Measurements from ENCODE around the gene CDC25B.

The CDC25B gene

GRCh38 chr20:3801846-3802245 lies 5.7 kb downstream of the CDC25B start:
- Histone ChIP-seq H4K20me1 (ENCODE audit: insufficient read depth, low read length, poor library complexity, severe bottlenecking) (peaks cover 27% of the 10 kb centered on the region), H3F3A (ENCODE audit: low read depth) (peaks cover 1% of the 10 kb centered on the region; the same call in 1 of the 2 replicates), H3K9me3 (ENCODE audit: insufficient read depth, low read depth, low read length) (no peaks in the 10 kb centered on the region), H2AFZ (ENCODE audit: low read length) (no peak overlapping the region), H3K9me2 (replicated peaks; ENCODE audit: low read depth, low read length) (no peaks in the 10 kb centered on the region), H3K79me2 (ENCODE audit: insufficient read depth, low read length) (peaks cover 47% of the 10 kb centered on the region), H3K4me1 (ENCODE audit: insufficient read depth, low read length, poor library complexity, severe bottlenecking) (peaks cover 30% of the 10 kb centered on the region), H3K9ac (ENCODE audit: low read depth, low read length, poor library complexity, severe bottlenecking) (no peak overlapping the region), H3K36me3 (ENCODE audit: insufficient read depth, low read length) (peaks cover 57% of the 10 kb centered on the region; the same call in 1 of the 2 replicates), H3K4me2 (ENCODE audit: low read depth, low read length, poor library complexity, severe bottlenecking) (no peak overlapping the region), H3K4me3 (ENCODE audit: low read length, poor library complexity, severe bottlenecking) (no peak overlapping the region), H3K27me3 (ENCODE audit: insufficient read depth, low read length, poor library complexity, severe bottlenecking) (no peaks in the 10 kb centered on the region)
- TF ChIP-seq EZH2phosphoT487 (IDR thresholded peaks at IDR 0.05; ENCODE audit: borderline replicate concordance): no peak
- no peak for TF ChIP-seq CTCF (conservative IDR thresholded peaks at IDR 0.05; ENCODE audit: low read length)

- Histone ChIP-seq H3K27me3 (ENCODE audit: insufficient read depth, low read length, poor library complexity, severe bottlenecking) (no peaks in the 10 kb centered on the region), H3K9me2 (replicated peaks; ENCODE audit: low read depth, low read length) (no peaks in the 10 kb centered on the region), H3K4me1 (ENCODE audit: insufficient read depth, low read length, poor library complexity, severe bottlenecking) (peaks cover 23% of the 10 kb centered on the region), H3K9me3 (ENCODE audit: insufficient read depth, low read depth, low read length) (no peaks in the 10 kb centered on the region), H3K4me3 (ENCODE audit: low read length, poor library complexity, severe bottlenecking) (no peak overlapping the region), H3K4me2 (ENCODE audit: low read depth, low read length, poor library complexity, severe bottlenecking) (no peak overlapping the region), H3F3A (ENCODE audit: low read depth) (peaks cover 5% of the 10 kb centered on the region; the same call in 1 of the 2 replicates), H4K20me1 (ENCODE audit: insufficient read depth, low read length, poor library complexity, severe bottlenecking) (peaks cover 24% of the 10 kb centered on the region), H3K79me2 (ENCODE audit: insufficient read depth, low read length) (peaks cover 39% of the 10 kb centered on the region), H2AFZ (ENCODE audit: low read length) (no peak overlapping the region), H3K36me3 (ENCODE audit: insufficient read depth, low read length) (peaks cover 57% of the 10 kb centered on the region; the same call in 1 of the 2 replicates), H3K9ac (ENCODE audit: low read depth, low read length, poor library complexity, severe bottlenecking) (no peak overlapping the region)
- TF ChIP-seq CTCF (conservative IDR thresholded peaks at IDR 0.05; ENCODE audit: low read length) (no peak), EZH2phosphoT487 (IDR thresholded peaks at IDR 0.05; ENCODE audit: borderline replicate concordance) (no peak)
These were observed 6.6 kb downstream of the CDC25B start for GRCh38 chr20:3802524-3803239.

- H3K36me3 ChIP-seq (ENCODE audit: insufficient read depth, low read length): peaks cover 57% of the 10 kb centered on the region; the same call in 1 of the 2 replicates
These were observed 7.2 kb downstream of the CDC25B start for GRCh38 chr20:3803289-3803688.

More at GRCh38 chr20:3803289-3803688, 7.2 kb downstream of the CDC25B start:
- Histone ChIP-seq H3F3A (ENCODE audit: low read depth) (peaks cover 5% of the 10 kb centered on the region; the same call in 1 of the 2 replicates), H3K79me2 (ENCODE audit: insufficient read depth, low read length) (peaks cover 33% of the 10 kb centered on the region), H2AFZ (ENCODE audit: low read length) (no peak overlapping the region), H3K4me1 (ENCODE audit: insufficient read depth, low read length, poor library complexity, severe bottlenecking) (peaks cover 17% of the 10 kb centered on the region), H3K4me3 (ENCODE audit: low read length, poor library complexity, severe bottlenecking) (no peak overlapping the region), H4K20me1 (ENCODE audit: insufficient read depth, low read length, poor library complexity, severe bottlenecking) (peaks cover 19% of the 10 kb centered on the region), H3K9ac (ENCODE audit: low read depth, low read length, poor library complexity, severe bottlenecking) (no peak overlapping the region), H3K9me2 (replicated peaks; ENCODE audit: low read depth, low read length) (no peaks in the 10 kb centered on the region), H3K4me2 (ENCODE audit: low read depth, low read length, poor library complexity, severe bottlenecking) (no peak overlapping the region), H3K9me3 (ENCODE audit: insufficient read depth, low read depth, low read length) (no peaks in the 10 kb centered on the region), H3K27me3 (ENCODE audit: insufficient read depth, low read length, poor library complexity, severe bottlenecking) (no peaks in the 10 kb centered on the region)
- TF ChIP-seq CTCF (conservative IDR thresholded peaks at IDR 0.05; ENCODE audit: low read length) (no peak), EZH2phosphoT487 (IDR thresholded peaks at IDR 0.05; ENCODE audit: borderline replicate concordance) (no peak)
